Raji (cell line): ENCODE measurements around the gene RBM39.
A peak's percentile ranks its signal among the peaks of the same experiment; 100 is the strongest.

Experiments
- POLR2A ChIP-seq: IDR thresholded peaks from 2 replicates; pipeline ENCODE4 v1.6.1; 2011; ENCODE audit warnings: low read depth, low read length, control low read depth; ENCODE audit not compliant: insufficient read depth

The RBM39 gene

DNA sequence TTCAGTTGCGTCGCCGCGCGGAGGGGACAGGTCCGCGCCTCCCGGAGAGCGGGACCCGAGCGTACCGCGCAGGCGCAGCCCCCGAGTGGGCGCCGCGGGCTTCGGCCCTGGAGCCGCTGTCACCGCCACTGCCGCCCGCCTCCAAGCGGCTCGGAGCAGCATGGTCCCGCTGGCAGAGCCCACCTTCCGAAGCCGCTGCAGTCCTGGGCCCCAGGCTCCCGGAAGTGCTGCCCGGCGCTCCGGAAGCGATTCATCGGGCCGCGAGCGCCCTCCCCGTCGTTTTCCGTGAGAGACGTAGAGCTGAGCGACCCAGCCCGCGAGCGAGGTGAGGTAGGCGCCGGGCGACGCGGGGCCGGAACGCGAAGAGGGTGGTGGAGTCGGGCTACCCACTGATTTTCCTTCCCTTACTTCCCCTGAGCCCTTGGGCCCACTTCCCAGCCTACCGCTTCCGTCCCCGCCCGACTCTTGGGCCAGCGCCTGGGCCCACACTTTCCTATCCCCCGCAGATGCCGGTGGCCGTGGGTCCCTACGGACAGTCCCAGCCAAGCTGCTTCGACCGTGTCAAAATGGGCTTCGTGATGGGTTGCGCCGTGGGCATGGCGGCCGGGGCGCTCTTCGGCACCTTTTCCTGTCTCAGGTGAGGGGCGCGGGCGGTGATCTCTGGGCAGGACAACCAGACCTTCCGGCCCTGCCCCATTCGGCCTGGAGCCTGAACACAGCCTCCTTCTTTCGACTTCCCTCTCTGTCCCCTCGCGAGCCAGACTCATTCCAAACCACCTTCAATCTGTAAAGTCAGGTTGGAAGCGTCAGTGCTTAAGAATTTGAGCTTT, 42.7 kb downstream of the RBM39 start, which contains the start of the genes NFS1 and ROMO1:
TSS of gene NFS1 (minus strand) at position 226 of the 830 bp plus-strand sequence. CDS start at position 162, 64 bp downstream.
TSS of gene ROMO1 (plus strand) at position 279 of the 830 bp plus-strand sequence. CDS start at position 507, 228 bp downstream.
- TF ChIP-seq POLR2A, result peak; percentile 91

DNA sequence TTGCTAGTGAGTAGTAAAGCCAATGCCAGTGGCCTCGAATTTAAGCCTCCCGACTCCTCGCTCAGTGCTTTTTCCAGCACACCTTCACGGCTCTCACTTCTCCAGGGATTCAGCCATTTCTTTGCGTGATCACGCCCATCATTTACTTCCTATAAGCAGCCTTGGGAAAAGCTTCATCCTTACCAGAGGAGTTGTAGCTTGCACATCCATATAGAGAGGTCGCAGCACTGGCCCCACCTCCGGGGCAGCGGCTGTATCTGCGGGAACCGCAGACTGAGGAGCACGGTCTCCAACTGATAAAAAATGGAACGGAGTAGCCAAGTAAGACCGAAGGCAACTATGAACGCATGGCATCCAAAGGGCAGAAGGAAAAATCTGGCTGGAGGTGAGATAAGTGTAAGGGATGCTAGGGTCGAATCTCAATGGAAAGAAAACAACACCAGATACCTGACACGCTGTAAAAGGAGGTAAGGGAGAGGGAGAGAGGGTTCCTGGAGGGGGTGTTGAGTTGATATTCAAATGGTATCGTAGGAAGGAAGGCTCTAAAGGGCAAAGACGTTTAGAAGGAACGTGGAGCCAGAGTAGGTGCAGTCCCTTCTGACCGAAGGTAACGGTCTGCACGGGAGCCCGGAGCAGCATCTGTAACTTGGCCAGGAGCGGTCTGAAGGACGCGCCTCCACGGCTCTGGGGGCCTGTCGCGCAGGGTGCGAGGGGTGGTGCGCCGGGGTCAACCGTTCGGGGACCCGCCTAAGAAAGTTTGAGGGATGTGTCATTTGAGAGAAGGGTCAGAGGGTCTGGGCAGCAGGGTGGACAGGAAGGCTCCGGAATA, 43.5 kb downstream of the RBM39 start:
- TF ChIP-seq POLR2A, result no peak

DNA sequence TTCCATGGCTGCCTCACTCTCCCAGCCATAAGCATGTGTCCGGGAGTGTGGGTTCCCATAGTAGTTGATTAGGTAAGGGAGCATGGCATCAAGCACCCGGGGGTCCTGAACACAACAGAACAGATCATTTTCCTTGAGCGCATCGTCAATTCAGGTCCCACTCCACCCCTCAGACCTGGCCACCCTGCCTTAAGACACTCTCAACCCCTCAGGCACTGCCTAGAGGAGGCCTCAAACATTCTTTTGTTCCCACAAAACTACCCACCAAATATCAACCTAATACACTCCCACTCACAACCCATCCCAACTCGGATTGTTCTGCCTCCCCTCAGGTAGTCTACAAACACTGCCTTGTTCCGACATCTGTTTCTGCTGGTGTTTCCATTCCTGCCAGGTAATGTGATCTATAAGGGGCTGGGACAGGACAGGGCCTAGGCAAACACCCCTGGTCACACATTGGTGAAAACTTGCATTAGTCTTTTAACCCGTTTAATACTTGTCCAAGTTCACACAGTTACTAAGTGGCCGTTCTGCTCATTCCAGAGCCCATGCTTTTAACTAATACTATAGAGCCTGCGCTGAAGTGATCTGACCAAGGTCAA, 44.3 kb downstream of the RBM39 start:
- no peak for TF ChIP-seq POLR2A

DNA sequence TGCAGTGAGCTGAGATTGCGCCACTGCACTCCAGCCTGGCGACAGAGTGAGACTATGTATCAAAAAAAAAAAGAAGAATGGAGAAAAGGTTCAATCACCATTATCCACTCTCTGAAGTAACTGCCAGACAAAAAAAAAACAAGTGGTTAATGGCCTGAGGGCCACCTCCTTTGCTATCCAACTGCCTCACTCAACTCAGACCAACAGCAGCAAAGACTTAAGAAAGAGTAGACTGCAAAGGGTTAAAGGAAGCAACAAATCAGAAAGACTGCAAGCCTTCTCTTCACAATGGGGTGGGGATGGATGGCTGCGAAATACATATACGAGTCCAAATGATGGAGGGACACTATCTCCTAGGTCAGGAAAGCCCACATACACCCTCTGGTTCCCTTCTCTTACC, 46.1 kb downstream of the RBM39 start:
- TF ChIP-seq POLR2A, result no peak

DNA sequence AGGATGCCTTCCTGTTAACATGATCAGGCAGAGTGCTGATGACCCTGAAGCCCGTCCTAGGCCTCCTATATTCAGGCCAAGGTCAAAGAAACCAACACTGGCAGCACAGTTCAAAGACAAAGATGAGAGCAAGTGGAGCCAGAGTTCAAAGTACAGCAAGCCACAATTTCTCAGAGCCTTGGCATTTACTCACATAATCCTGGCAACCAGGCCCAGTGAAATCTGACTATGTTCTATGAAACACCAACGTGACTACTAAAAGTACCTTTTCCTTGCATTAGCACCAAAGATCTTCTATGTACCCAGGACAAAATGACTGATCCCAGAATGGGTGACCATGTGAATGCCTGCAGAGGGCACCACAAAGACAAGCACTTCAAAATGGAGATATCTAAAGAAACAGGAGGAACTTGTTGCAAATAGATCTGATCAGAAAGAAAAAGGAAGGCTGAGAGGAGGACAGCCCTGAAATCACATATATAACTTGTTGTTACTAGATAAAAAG, 46.8 kb downstream of the RBM39 start:
- TF ChIP-seq POLR2A, result no peak

DNA sequence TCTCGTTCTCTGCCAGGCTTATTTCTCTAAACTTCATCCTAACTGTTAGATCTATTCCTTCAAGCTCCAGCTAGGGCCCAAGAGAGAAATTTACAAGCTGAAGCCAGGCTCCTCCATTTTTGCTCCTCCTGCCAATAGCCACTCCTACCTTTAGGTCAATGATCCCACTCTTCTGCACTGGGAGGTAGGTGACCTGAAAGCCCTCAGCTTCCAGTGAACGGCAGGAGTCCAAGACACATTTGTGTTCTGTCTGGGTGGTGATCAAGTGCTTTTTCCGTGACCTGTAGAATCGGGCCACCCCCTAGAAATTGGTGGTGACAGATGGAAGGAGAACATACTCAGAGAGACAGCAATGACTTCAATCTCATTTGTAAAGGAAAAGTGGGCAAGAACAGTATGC, 51.8 kb downstream of the RBM39 start:
- TF ChIP-seq POLR2A, result no peak

DNA sequence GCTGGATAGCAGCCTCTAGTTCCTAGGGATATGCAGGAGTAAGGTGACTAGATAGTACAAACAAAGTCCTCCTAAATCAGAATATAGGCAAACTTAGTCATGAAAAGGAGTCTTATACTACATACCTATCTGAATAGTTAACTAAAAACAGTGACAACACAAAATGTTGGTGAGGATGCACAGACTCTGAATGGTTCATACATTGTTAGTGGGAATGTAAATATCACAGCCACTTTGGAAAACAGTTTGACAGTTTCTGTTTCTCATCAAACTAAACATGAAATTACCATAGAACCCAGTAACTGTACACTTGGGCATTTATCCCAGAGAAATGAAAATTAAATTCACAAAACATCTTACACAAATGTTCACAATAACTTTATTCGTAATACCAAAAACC, 60.1 kb downstream of the RBM39 start:
- TF ChIP-seq POLR2A, result no peak

DNA sequence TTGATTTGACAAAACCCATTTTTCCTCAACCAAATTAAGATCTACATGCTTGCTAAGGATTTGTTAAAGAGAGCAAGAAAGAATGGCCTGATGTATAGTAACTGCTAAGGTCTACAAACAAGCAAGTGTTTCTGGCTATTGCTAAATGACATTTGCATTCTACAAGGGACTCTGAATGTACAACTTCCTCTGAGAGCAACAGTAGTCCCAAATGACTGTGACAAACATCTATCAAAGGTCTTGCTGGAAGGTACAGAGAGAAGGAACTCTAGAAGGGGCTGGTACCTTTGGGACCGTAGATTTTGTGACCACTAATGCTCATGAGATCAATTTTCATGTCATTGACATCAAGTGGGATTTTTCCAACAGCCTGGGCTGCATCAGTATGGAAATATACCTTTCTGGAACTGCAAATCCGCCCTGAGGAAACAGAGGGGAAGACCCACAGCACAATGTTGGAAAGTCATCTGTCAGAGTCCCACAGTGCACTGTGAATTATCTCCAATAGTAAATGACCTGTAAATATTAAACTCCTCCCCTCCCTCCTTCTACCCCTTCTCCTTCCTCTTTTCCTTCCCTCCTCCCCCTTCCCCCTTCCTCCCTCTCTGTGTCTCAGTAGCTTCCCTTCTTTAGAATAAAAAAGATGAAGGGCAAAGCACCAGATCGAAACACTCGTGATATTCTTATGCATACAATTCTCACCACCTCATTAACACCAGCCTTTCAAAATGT, 61.4 kb downstream of the RBM39 start:
- no peak for TF ChIP-seq POLR2A

DNA sequence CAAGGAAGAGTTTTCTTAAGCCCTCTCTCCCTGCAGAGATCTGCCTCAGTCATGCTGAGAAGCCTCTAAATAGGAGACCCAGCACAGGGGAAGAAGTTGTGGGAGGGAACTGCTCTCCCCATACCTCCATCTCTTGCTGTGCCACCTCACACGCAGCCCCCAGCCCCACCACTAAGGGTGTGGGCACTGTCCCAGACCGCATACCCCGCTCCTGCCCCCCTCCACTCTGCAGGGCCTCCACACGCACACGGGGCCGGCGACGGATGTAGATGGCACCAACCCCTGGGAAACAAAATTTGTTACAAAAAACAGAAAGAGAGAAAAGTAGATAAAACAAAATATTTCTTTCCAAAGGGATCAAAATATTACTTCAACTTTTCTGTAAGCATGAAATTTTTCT, 67.1 kb downstream of the RBM39 start:
- no peak for TF ChIP-seq POLR2A

DNA sequence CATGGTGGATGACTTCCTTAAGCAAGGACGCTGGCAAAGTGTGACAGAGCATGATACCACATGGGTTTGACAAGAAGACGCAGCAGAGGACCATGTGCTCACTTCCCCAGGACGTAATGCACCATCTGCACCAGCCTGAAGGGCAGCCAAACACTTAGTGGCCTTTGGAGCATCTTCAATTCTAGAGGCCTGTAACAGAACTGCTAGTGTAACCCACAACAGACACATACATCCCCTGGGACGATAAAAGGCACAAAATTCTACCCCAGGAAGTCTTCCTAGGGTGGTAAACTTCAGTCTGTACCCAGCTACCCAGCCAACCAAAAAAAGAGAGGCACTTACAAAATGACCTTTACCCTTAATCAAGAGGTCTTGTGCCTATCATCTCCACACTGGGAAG, 68.2 kb downstream of the RBM39 start:
- TF ChIP-seq POLR2A, result no peak

DNA sequence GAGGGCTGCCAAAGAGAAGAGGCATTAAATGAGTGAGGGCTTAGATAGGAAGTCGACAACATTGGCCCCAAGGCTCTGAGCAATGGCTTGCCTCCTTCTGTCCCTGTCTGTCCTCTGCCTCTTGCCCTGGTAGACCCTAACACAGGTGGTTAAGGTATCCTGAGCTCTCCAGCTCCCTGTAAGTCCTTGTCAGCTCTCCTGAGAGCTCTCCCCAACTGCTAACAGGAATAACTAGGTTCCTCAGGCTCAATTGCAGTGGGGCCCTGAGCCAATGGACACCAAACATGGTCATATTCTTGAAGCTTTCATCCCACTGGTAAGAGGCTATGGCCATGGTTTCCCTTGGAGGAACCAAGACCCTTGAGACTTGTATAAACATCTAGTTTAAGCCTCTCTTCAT, 72.4 kb downstream of the RBM39 start:
- no peak for TF ChIP-seq POLR2A

DNA sequence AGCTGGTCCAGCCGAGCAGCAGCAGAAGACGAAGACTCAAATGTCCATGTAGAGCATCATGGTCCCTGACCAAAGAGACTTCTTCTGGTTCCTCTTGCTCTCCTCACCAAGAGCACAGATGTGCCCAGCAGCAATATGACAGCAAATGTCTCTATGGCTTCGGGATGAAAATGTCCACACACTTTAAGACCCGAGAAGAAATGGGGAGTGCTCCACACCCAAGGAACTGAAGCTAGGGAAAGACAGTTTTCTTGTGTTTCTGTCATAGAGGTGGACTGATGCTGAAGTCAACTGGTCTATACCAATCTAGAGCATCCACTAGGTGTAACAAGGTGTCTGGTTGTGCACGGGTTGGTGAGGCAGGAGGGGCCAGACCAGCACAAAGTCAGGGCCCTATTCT, 72.8 kb downstream of the RBM39 start:
- TF ChIP-seq POLR2A, result no peak

DNA sequence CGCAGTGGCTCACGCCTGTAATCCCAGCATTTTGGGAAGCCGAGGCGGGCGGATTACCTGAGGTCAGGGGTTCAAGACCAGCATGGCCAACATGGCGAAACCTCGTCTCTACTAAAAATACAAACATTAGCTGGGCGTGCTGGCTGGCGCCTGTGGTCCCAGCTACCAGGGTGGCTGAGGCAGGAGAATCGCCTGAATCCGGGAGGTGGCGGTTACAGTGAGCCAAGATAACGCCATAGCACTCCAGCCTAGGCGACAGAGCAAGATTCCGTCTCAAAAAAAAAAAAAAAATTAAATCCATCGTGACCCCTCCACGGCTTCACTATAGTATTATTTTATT, 76.1 kb downstream of the RBM39 start:
- TF ChIP-seq POLR2A, result no peak

DNA sequence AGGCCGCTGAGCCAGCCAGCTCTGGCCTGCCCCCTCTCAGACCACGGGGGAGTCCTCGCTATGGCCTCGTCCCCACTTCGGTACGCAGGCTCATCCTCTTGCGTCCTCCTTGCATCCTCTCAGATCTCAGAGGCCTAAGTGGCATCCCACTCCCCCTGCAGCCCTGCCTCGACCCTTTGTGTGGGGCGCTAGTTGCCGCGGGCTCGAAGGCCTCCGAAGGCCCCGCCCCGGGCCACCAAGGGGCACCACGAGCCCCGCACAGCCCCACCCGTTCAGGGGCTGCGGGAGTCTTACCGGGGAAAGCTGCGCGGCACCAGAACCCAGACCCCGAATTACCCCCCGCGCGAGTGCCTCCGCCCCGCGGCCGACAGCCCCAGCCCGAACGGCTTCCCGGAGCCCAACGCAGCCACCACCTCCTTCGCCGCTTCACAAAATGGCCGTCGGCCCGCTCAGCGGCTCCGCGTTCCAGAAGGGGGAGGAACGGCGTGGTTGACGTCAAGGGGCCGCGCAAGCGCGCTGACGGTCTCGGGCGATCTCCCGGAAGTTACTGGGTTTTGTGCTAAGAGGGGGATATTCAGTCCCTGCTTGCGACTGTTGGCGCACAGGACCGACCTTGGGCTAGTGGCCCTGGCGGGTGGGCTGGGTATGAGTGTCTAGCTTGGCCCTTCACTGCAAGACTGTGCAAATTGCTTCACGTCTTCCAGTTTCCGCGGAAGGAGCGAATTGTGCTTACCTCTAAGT, 77.4 kb downstream of the RBM39 start, which contains the start of the genes CPNE1 and RBM12:
TSS of gene CPNE1 (minus strand) at position 435 of the 741 bp plus-strand sequence. CDS start 31,977 bp downstream, outside the sequence.
TSS of gene RBM12 (minus strand) at position 435 of the 741 bp plus-strand sequence. CDS start 9,578 bp downstream, outside the sequence.
- TF ChIP-seq POLR2A, result peak; percentile 97
